CD4-positive, alpha-beta T cell treated with Interleukin-10 for 1 hour (primary cell): ENCODE data around the gene TUBA4A.
A peak's percentile ranks its signal among the peaks of the same experiment; 100 is the strongest.

Experiments
- DNase-seq: peaks from one replicate; pipeline ENCODE4 v3.0.0-alpha.2; 2020

Gene TUBA4A

GRCh38 chr2:219286436-219287115 lies 32.9 kb upstream of the TUBA4A start:
- DNase-seq = no peak

GRCh38 chr2:219285894-219286425 lies 32.2 kb upstream of the TUBA4A start:
- DNase-seq = no peak

GRCh38 chr2:219285373-219285735 lies 31.6 kb upstream of the TUBA4A start:
- no peak for DNase-seq

- DNase-seq = no peak
These were observed 31.0 kb upstream of the TUBA4A start for GRCh38 chr2:219284501-219285372.

GRCh38 chr2:219282943-219283581 lies 29.3 kb upstream of the TUBA4A start:
- DNase-seq = no peak

GRCh38 chr2:219282375-219282774 lies 28.7 kb upstream of the TUBA4A start:
- no peak for DNase-seq

GRCh38 chr2:219281588-219281987 lies 27.9 kb upstream of the TUBA4A start:
- DNase-seq = no peak

GRCh38 chr2:219280651-219281050 lies 26.9 kb upstream of the TUBA4A start:
- DNase-seq = no peak

GRCh38 chr2:219279916-219280516 lies 26.3 kb upstream of the TUBA4A start:
- no peak for DNase-seq

GRCh38 chr2:219279151-219279915 lies 25.6 kb upstream of the TUBA4A start, which contains the start of gene DNAJB2:
Gene DNAJB2 (plus strand): TSS chr2:219279366. CDS start chr2:219279834, 468 bp downstream.
- DNase-seq = peak; percentile 99

- no peak for DNase-seq
These were observed 25.0 kb upstream of the TUBA4A start for GRCh38 chr2:219278655-219279150.

GRCh38 chr2:219277703-219278654 lies 24.3 kb upstream of the TUBA4A start:
- peak; percentile 81 for DNase-seq

GRCh38 chr2:219274361-219274921 lies 20.7 kb upstream of the TUBA4A start:
- DNase-seq = no peak

- DNase-seq = no peak
These were observed 20.2 kb upstream of the TUBA4A start for GRCh38 chr2:219273937-219274336.

GRCh38 chr2:219272995-219273394 lies 19.3 kb upstream of the TUBA4A start:
- no peak for DNase-seq

GRCh38 chr2:219272356-219272755 lies 18.6 kb upstream of the TUBA4A start:
- DNase-seq = no peak

GRCh38 chr2:219271021-219271420 lies 17.3 kb upstream of the TUBA4A start:
- DNase-seq = no peak

- no peak for DNase-seq
These were observed 16.3 kb upstream of the TUBA4A start for GRCh38 chr2:219270055-219270372.

GRCh38 chr2:219269362-219270054 lies 15.8 kb upstream of the TUBA4A start:
- no peak for DNase-seq

- no peak for DNase-seq
These were observed 14.6 kb upstream of the TUBA4A start for GRCh38 chr2:219268294-219268693.
